ENCODE measurements around the gene SUFU.

- no peak for TF ChIP-seq CTCF (IDR thresholded peaks at IDR 0.05)
- TF ChIP-seq POLR2A (IDR thresholded peaks at IDR 0.05): no peak
These were observed 62.0 kb downstream of the SUFU start for GRCh38 chr10:102565793-102566192.

All from esophagus squamous epithelium (tissue), 4 donors.